BLaER1 (cell line): ENCODE measurements around the gene POLR3A.

Experiments
- H3K27ac ChIP-seq: shearing (Covaris generic); formaldehyde crosslinking; 2 replicates; pipeline ENCODE4 v1.8.1; 2022
- H3K27me3 ChIP-seq: shearing (Covaris generic); formaldehyde crosslinking; 2 replicates; pipeline ENCODE4 v1.8.1; 2022
- H3K36me3 ChIP-seq: shearing (Covaris generic); formaldehyde crosslinking; 2 replicates; pipeline ENCODE4 v1.8.1; 2022
- H3K4me1 ChIP-seq: shearing (Covaris generic); formaldehyde crosslinking; 2 replicates; pipeline ENCODE4 v1.8.1; 2022
- H3K4me2 ChIP-seq: shearing (Covaris generic); formaldehyde crosslinking; 2 replicates; pipeline ENCODE4 v1.8.1; 2022
- H3K4me3 ChIP-seq: shearing (Covaris generic); formaldehyde crosslinking; 2 replicates; pipeline ENCODE4 v1.8.1; 2022
- H3K9ac ChIP-seq: shearing (Covaris generic); formaldehyde crosslinking; 2 replicates; pipeline ENCODE4 v1.8.1; 2022
- H3K9me3 ChIP-seq: shearing (Covaris generic); formaldehyde crosslinking; 2 replicates; pipeline ENCODE4 v1.8.1; 2022
- H4K20me1 ChIP-seq: shearing (Covaris generic); formaldehyde crosslinking; 2 replicates; pipeline ENCODE4 v1.8.1; 2022
- Cebpa-rat ChIP-seq: shearing (Covaris generic); IDR thresholded peaks from 2 replicates; pipeline ENCODE4 v1.8.1; 2022

POLR3A gene

DNA sequence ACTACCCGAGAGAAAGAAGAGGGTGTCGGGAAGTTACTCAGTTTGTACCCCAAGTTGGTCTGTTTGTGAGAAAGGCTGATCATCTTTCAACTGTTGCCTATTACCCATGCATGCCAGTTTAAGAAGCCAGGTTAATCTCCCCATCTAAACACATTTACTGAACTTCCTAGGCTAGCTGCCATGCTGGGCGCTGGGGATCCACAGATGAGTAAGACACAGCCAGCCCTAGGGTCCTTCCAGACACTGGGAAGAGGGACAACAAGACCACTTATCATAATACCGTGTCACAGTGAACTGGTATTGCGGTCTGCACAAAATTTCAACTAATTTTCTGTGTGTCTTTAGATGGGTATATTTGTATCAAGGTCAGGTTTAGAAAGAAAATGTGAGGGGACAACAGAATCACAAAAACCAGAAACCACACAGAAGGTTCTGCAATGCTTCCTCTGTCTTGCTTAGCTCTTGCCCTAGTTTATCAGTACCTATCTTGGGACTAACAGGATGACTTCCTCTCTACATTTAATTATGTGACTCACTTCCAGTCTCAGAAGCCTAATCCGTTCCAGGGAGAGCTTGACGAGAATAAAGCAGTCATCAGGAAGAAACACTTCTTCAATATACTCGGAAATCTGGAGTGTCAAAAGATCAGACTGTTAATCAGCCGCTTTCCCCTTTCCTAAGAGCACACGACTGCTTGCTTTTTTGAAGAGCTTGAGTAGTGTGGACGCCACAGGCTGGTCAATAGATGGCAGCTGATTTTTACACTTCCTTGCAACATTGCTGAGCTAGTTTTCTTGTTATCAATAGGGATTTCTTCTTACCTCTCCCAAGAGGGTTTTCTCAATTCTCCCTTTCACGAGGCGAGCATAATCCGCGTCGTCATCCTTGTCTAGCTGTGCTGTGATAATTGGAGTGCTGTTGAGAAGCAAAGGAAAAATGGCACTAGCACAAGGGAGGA is 45.7 kb downstream of the POLR3A start:
- Histone ChIP-seq H3K9ac (no peak overlapping the region), H3K27ac (no peak overlapping the region), H3K27me3 (no peaks in the 10 kb centered on the region), H3K4me1 (no peaks in the 10 kb centered on the region), H3K36me3 (peaks cover 98% of the 10 kb centered on the region), H3K4me3 (no peak overlapping the region), H3K4me2 (no peak overlapping the region), H3K9me3 (no peaks in the 10 kb centered on the region), H4K20me1 (0 out of 2 replicates have a peak, but pooled peaks cover 7% of the 10 kb centered on the region)
- TF ChIP-seq Cebpa-rat = no peak

DNA sequence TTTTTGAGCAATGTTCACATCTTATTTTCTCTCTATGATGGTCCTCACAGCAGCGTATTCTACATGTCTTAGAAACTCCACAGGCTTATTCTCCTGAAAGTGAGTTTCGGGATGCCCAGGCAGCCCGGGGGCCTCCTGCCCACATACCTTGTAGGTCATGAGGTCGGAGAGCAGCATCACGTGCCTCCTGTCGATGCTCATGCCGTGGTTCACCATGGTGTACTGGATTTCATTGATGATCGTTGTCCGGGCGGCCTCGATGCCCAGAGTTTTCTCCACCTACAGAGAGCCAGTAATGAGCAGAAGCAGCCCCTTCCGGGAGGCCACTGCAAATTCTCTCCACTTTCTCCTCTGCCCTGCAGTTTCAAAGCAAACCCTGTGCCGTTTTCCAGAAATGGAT is 48.0 kb downstream of the POLR3A start:
- no peak for TF ChIP-seq Cebpa-rat
- peaks cover 98% of the 10 kb centered on the region for H3K36me3 ChIP-seq

DNA sequence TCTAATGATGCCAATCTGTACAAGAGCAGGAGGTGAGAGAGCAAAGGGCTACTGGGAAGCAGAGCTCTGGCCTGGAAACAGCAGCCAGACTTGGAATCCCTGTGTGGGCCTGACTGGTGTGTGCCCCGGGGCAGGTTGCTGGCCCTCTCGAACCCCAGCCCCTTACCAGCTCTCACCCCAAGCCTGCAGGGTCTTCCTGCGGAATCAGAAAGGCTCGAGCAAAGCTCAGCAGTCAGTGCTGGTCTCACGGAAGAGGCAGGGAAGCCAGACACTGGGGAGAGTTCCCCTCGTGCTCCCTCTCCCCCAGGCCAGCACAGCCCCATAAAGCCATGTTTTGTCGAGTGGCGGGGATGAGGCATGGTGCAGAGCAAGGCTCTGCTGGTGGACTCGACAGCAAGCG is 50.1 kb downstream of the POLR3A start:
- no peak overlapping the region for H3K4me3 ChIP-seq
- H3K4me2 ChIP-seq = no peak overlapping the region
- TF ChIP-seq Cebpa-rat = no peak
- no peak overlapping the region for H3K27ac ChIP-seq
- peaks cover 93% of the 10 kb centered on the region for H3K36me3 ChIP-seq
- no peaks in the 10 kb centered on the region for H4K20me1 ChIP-seq
- H3K9me3 ChIP-seq = no peaks in the 10 kb centered on the region
- no peak overlapping the region for H3K9ac ChIP-seq
- H3K4me1 ChIP-seq = no peaks in the 10 kb centered on the region
- no peaks in the 10 kb centered on the region for H3K27me3 ChIP-seq

More for the DNA sequence above, 48.0 kb downstream of the POLR3A start:
- Histone ChIP-seq H3K4me2 (no peak overlapping the region), H3K4me1 (no peaks in the 10 kb centered on the region), H3K27ac (no peak overlapping the region), H3K9ac (no peak overlapping the region), H3K4me3 (no peak overlapping the region), H4K20me1 (0 out of 2 replicates have a peak, but pooled peaks cover 7% of the 10 kb centered on the region), H3K9me3 (no peaks in the 10 kb centered on the region), H3K27me3 (no peaks in the 10 kb centered on the region)

DNA sequence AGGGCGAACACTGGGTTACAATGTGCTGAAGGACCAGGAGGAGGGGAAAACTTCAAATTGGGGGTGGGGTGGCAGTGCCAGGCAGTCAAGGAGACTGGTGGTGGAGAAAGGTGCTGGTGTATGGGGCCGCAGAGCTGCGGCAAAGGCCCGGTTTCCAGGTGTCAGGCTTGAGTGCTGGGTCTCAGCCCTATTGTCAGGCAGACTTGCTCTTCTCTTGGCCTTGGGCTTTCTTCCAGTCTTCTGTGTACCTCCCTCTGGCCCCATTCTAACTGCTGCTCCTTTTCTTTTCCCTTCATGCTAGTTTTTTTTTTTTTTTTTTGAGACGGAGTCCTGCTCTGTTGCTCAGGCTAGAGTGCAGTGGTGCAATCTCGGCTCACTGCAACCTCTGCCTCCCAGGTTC is 51.0 kb downstream of the POLR3A start:
- H3K4me3 ChIP-seq = no peak overlapping the region
- H3K4me1 ChIP-seq = no peaks in the 10 kb centered on the region
- peaks cover 85% of the 10 kb centered on the region for H3K36me3 ChIP-seq
- H4K20me1 ChIP-seq = no peaks in the 10 kb centered on the region
- no peaks in the 10 kb centered on the region for H3K9me3 ChIP-seq
- no peak overlapping the region for H3K27ac ChIP-seq
- no peaks in the 10 kb centered on the region for H3K27me3 ChIP-seq
- no peak overlapping the region for H3K9ac ChIP-seq
- TF ChIP-seq Cebpa-rat = no peak
- H3K4me2 ChIP-seq = no peak overlapping the region

DNA sequence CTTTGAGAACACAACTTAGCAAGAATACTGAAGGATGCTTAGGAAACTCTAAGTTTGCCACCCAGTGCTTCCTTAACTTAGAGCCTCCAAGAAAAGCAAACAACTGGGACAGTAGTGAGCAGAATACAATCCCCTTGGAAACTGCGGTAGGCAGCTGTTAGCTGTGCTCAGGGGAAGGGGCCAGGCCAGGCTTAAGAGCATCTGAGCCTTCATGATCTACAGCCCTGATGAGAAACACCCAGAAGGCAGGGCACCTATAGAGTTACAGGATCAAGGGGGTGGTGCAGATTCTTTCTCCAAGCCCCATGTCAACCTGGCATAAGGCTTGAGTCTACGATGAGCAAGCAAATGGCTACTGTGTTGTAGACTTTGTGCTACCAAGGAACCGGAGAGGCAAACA is 51.4 kb downstream of the POLR3A start:
- no peak overlapping the region for H3K4me3 ChIP-seq
- H3K27me3 ChIP-seq = no peaks in the 10 kb centered on the region
- no peak overlapping the region for H3K4me2 ChIP-seq
- no peak overlapping the region for H3K9ac ChIP-seq
- no peaks in the 10 kb centered on the region for H3K9me3 ChIP-seq
- peaks cover 80% of the 10 kb centered on the region for H3K36me3 ChIP-seq
- no peak for TF ChIP-seq Cebpa-rat
- no peaks in the 10 kb centered on the region for H3K4me1 ChIP-seq
- H3K27ac ChIP-seq = no peak overlapping the region
- no peaks in the 10 kb centered on the region for H4K20me1 ChIP-seq

DNA sequence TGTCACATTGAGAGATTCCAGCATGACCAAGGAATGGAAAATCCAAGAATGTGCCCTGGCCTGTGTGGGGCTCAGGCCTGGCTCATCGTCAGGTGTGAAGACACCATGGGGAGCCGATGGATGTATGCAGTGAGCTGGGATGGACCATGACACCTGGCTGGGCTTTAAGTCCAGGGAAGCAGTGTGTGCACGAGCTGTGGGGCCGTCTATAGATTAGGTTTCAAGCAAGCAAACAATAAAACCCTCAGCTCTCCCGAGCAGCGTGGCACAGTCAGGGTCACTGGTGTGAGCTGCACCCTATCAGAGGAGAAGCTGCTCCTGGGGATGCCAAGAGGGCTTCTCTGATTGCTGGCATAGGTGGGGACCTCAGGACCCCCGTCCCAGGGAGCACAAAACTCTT is 52.3 kb downstream of the POLR3A start:
- Histone ChIP-seq H3K4me1 (no peaks in the 10 kb centered on the region), H3K4me3 (no peak overlapping the region), H3K27me3 (no peaks in the 10 kb centered on the region), H3K36me3 (peaks cover 71% of the 10 kb centered on the region), H3K9me3 (no peaks in the 10 kb centered on the region), H3K4me2 (no peak overlapping the region), H3K9ac (no peak overlapping the region), H3K27ac (no peak overlapping the region), H4K20me1 (no peaks in the 10 kb centered on the region)
- TF ChIP-seq Cebpa-rat = no peak

DNA sequence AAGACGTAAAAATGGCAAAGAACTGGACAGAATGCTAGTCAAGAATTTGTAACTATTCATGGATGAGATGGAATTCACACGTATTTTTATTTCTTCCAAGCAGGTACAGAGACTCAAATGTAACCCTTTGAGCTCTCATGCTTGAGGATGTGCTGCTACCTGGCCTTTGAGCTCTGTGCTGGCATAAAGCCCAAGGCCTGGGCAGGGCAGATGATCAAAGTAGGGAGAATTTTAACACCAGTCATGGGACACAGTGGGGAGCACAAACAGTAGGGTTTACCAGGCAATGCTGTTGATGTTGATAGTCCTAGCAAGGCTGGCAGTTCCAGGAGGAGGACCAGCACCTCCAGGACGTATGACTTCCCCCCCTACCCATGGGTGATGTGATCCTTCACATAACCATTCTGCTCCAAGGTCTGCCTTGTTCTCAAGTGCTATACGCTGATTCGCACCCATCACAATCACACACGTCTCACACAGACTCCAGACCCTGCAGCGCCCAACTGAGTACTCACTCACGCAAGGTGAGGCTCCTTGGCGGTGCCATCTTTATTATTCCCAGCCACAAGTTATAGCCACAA is 54.1 kb downstream of the POLR3A start:
- H3K27ac ChIP-seq = no peak overlapping the region
- H3K36me3 ChIP-seq = peaks cover 55% of the 10 kb centered on the region
- no peaks in the 10 kb centered on the region for H4K20me1 ChIP-seq
- H3K9me3 ChIP-seq = no peaks in the 10 kb centered on the region
- TF ChIP-seq Cebpa-rat = no peak
- peaks cover 10% of the 10 kb centered on the region for H3K4me1 ChIP-seq
- no peak overlapping the region for H3K9ac ChIP-seq
- H3K27me3 ChIP-seq = no peaks in the 10 kb centered on the region
- no peak overlapping the region for H3K4me3 ChIP-seq
- no peak overlapping the region for H3K4me2 ChIP-seq

DNA sequence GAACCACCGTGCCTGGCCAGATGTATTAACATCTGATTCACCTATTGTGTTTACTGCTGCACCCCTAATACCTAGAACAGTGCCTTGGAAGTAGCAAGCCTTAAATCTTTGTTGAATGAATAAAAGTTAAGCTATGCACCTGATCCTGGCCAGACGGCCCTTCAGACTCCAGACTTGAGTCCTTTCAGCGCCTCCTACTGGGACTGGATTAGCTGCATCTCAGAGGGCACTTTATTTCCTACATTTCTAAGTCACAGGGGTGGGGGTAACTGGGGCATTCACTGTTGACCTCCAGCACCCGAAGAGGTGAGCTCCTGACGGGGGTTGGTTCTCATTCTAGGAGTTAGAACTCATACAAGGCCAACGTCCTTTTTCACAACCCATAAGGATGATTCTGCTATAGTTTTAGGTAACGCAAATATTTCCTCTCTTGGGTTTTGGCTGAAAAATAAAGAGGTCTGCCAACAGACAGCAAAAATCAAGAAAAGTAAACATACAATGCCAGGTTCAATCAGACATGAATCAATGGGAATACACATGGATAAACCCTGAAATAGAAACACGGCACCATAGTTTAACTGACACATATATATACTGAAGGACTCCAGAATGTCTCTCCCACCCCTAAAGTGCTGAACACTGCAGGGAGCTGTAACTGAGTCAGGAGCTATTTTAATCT is 54.8 kb downstream of the POLR3A start:
- no peaks in the 10 kb centered on the region for H3K9me3 ChIP-seq

DNA sequence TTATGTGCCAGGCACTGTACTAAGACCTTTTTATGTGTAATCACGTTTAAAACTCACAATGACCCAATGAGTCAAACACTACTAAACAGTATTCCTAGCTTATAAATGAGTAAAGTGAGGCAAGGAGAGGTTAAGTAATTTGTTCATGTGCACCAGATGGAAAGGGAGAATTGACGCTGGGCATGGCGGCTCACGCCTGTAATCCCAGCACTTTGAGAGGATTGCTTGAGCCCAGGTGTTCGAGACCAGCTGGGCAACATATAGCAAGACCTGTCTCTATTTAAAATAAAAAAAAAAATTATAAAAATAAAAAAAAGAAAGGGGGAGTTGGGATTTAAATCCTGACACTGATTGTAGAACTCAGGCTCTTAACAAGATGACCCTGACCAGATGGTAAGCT is 56.0 kb downstream of the POLR3A start:
- H3K27me3 ChIP-seq = no peaks in the 10 kb centered on the region
- peaks cover 10% of the 10 kb centered on the region for H3K4me1 ChIP-seq
- H3K9ac ChIP-seq = no peak overlapping the region
- TF ChIP-seq Cebpa-rat = no peak
- no peak overlapping the region for H3K4me2 ChIP-seq
- H3K27ac ChIP-seq = no peak overlapping the region
- peaks cover 36% of the 10 kb centered on the region for H3K36me3 ChIP-seq
- no peak overlapping the region for H3K4me3 ChIP-seq
- H3K9me3 ChIP-seq = no peaks in the 10 kb centered on the region
- no peaks in the 10 kb centered on the region for H4K20me1 ChIP-seq

More for the DNA sequence above, 54.8 kb downstream of the POLR3A start:
- Histone ChIP-seq H3K36me3 (peaks cover 49% of the 10 kb centered on the region), H4K20me1 (no peaks in the 10 kb centered on the region), H3K4me1 (peaks cover 10% of the 10 kb centered on the region), H3K4me2 (no peak overlapping the region), H3K9ac (no peak overlapping the region), H3K4me3 (no peak overlapping the region), H3K27me3 (no peaks in the 10 kb centered on the region), H3K27ac (no peak overlapping the region)
- no peak for TF ChIP-seq Cebpa-rat

DNA sequence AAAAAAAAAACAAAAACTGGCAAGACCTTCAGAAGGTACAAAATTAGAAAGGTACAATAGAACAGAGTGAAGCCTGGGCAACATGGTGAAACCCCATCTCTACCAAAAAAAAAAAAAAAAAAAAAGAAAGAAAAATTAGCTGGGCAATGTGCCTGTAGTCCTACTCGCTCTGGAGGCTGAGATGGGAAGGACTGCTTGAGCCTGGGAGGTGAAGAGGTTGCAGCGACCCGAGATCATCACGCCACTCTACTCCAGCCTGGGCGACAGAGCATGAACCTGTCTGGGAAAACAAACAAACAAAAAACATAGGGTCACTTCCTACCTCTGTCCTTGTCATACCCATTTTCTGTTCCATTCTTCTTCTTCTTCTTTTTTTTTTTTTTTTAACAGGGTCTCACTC is 57.2 kb downstream of the POLR3A start:
- Histone ChIP-seq H3K27me3 (no peaks in the 10 kb centered on the region), H3K4me1 (peaks cover 19% of the 10 kb centered on the region), H3K9me3 (no peaks in the 10 kb centered on the region), H3K4me3 (no peak overlapping the region), H3K27ac (no peak overlapping the region), H3K4me2 (no peak overlapping the region), H4K20me1 (no peaks in the 10 kb centered on the region), H3K9ac (no peak overlapping the region), H3K36me3 (peaks cover 25% of the 10 kb centered on the region)
- TF ChIP-seq Cebpa-rat = no peak
